ENCODE data around the gene CREB5.

DNA sequence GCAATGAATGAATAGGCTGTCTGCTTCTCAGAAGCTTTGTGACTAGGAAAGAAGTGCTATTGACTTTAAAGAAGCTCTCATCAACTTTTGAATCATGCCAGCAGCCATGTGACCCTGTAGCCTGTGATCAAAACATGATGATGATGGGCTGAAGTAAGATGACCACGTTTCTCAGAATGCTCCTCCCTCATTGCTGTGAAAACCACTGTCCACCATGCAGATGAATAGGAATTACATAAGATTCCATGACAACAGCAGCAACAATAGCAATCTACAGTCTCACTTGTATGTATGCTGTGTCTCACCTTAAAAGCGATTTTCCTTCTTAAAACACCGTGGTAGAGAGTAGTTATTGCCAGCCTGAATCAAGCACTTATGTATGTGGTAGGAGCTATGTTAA, 317.4 kb downstream of the CREB5 start:
- TF ChIP-seq, protein P1, sequence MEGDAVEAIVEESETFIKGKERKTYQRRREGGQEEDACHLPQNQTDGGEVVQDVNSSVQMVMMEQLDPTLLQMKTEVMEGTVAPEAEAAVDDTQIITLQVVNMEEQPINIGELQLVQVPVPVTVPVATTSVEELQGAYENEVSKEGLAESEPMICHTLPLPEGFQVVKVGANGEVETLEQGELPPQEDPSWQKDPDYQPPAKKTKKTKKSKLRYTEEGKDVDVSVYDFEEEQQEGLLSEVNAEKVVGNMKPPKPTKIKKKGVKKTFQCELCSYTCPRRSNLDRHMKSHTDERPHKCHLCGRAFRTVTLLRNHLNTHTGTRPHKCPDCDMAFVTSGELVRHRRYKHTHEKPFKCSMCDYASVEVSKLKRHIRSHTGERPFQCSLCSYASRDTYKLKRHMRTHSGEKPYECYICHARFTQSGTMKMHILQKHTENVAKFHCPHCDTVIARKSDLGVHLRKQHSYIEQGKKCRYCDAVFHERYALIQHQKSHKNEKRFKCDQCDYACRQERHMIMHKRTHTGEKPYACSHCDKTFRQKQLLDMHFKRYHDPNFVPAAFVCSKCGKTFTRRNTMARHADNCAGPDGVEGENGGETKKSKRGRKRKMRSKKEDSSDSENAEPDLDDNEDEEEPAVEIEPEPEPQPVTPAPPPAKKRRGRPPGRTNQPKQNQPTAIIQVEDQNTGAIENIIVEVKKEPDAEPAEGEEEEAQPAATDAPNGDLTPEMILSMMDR (IDR thresholded peaks at IDR 0.05) = no peak
- no peak for TF ChIP-seq POLR2A (IDR thresholded peaks at IDR 0.05)

Data from ovary (tissue), 3 donors.